Fibroblast of pulmonary artery (primary cell): ENCODE results near the gene DCXR.

Source experiments
- DNase-seq: peaks from one replicate; pipeline ENCODE4 v3.0.0-alpha.2; 2010; ENCODE audit warnings: low read depth
- H3K4me3 ChIP-seq: replicated peaks from 2 replicates; pipeline ENCODE4 v1.5.1; 2011; ENCODE audit warnings: low read depth, mild to moderate bottlenecking, control low read depth, low read length, moderate library complexity
- CTCF ChIP-seq: IDR thresholded peaks from 2 replicates; pipeline ENCODE4 v1.5.1; 2011; ENCODE audit warnings: mild to moderate bottlenecking, control low read depth, low read length, inconsistent platforms; ENCODE audit errors: missing control alignments

Gene DCXR

GRCh38 chr17:82072827-82073226, 35.3 kb upstream of the DCXR start:
- TF ChIP-seq CTCF = no peak
- DNase-seq = no peak
- H3K4me3 ChIP-seq = no peak overlapping the region

DNA sequence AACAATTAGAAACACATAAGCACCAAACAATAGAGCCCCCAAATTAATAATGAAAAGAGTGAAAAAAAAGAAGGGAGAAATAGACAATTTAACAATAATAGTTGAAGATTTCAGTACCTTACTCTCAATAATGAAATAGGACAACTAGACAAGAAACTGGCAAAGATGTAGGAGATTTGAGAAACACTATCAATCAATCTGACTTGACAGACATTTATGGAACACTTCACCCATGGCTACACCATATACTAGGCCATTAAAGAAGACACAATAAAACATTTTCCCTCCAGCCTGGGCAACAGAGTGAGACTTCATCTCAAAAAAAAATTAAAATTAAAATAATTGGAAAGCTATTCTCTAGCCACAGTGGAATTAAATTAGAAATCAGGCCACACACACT, 33.1 kb upstream of the DCXR start:
- TF ChIP-seq CTCF = no peak
- no peak for DNase-seq
- no peak overlapping the region for H3K4me3 ChIP-seq

DNA sequence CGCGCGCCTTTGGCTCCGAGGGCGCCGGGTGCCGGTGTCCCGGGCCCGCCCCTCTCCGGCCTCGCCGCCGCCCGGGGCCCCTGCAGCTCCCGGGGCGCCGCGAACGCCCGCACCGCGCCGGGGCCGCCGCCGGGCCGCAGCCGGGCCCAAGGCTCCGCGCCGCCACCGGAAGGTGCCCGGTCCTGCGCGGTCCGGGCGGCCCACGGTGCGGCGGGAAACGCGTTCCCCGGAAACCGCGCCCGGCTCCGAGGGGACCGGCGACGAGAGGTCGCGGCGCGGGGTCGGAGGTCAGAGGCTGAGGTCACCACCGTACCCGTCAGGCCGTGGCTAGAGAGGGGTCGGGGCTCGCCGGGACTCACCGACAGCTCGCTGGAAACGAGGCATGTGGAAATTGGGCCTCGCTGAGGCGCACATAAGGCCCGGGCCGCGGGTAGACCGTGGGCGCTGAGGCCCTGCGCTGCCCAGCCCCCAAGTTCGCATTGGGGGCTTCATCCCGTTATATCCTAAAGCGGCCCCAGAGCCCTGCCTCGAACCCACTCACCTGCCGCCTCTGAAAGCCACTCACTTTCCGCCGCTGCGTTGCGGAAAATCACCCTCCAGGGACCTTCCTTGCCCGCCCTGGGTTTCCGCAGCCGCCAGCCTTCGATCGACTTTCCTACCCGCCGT, 28.3 kb upstream of the DCXR start, which contains the start of gene DUS1L:
DUS1L (minus strand) TSS at position 167 of the 666 bp plus-strand sequence. CDS start 745 bp downstream, outside the sequence.
- DNase-seq = peak; percentile 58
- peak within 1 kb of the TSS; percentile 73 for H3K4me3 ChIP-seq
- TF ChIP-seq CTCF = no peak

- DNase-seq = peak; percentile 31
- TF ChIP-seq CTCF = no peak
- H3K4me3 ChIP-seq = peak overlapping the region; percentile 73
Measured at GRCh38 chr17:82065193-82065637, 27.7 kb upstream of the DCXR start.

- peak overlapping the region; percentile 73 for H3K4me3 ChIP-seq
- TF ChIP-seq CTCF = no peak
- DNase-seq = no peak
Measured at GRCh38 chr17:82064433-82065192, 27.1 kb upstream of the DCXR start.

DNA sequence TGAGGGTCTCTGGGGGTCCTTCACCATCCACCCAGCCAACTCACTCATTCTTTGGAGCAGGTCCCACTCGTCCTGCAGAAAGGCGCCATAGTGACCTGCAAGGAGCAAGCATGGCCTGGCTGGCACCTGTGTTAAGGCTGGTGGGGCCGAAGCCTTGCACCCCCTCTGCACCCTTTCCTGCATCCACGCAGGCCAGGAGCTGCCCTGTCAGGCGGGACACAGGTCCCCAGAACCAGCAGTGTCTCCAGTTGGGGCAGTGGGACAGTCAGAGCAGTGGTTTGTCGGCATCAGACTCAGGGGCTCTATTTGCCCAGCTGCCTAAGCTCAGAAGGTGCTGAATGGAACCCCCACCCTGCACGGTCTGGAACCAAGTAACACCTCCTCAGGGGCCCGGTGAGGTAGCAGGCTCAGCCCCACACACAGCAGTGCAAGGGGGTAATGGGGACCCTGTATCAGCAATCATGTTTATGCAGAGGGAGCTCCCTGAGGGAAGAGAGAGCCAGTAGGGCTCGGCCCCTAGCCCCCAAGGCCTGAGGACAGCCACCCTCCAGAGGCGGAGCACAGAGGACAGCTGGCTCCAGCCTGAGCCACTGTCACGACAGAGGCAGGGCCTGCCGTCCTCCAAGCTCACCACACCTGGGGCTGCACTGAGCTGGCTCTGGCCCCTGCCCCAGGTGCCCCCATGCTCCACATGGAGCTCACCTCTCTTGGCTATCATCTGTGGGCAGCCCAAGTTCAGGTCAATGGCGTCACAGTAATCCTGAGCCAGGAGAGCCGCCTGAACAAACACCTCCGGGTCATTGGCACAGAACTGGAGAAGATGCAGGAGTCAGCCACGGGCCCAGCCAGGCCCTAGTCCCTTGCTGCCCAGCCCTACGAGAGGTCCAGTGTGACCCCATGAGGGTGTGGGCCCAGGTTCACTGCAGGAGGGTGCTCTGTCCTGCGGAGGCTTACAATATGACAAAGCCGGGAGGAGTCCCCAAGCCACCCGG, 26.2 kb upstream of the DCXR start:
- TF ChIP-seq CTCF = no peak

More for the DNA sequence above, 26.2 kb upstream of the DCXR start:
- no peak for DNase-seq
- H3K4me3 ChIP-seq = no peak overlapping the region
